Dermis blood vessel endothelial cell (primary cell): ENCODE results near the gene COQ10B. TPM values are rescaled to one million over a fixed set of nuclear protein-coding genes. Genes with fewer than 3 reads are reported as not detected.
"Not testable (repeated sequence)": the region's sequence is repeated elsewhere in the genome, so short reads cannot be mapped to it uniquely, and the experiment has no call there.

Source experiments
- DNase-seq: peaks from one replicate; pipeline ENCODE4 v3.0.0; 2010
- total RNA-seq: library from RNA; depleted of rRNA; stranded (reverse); fragments of >200 nt; gene quantifications from 2 replicates; pipeline ENCODE4 v1.2.3, GENCODE V29; 2014

Gene COQ10B
- total RNA-seq: 20.2 and 36.4 TPM in 2 replicates

GRCh38 chr2:197453123-197453913 lies at the start of gene COQ10B:
Gene COQ10B, plus strand, starts transcription at chr2:197453552. Its CDS starts 9 bp downstream, at chr2:197453561.
- peak; percentile 100 for DNase-seq

GRCh38 chr2:197405582-197405981 lies 47.8 kb upstream of the COQ10B start:
- no peak for DNase-seq

GRCh38 chr2:197414039-197414438 lies 39.3 kb upstream of the COQ10B start:
- DNase-seq: no peak

GRCh38 chr2:197414515-197414914 lies 38.8 kb upstream of the COQ10B start:
- DNase-seq: no peak

GRCh38 chr2:197416268-197416667 lies 37.1 kb upstream of the COQ10B start:
- DNase-seq: no peak

- no peak for DNase-seq
These were observed 33.9 kb upstream of the COQ10B start for GRCh38 chr2:197419438-197419837.

- no peak for DNase-seq
These were observed 30.0 kb upstream of the COQ10B start for GRCh38 chr2:197423307-197423706.

- DNase-seq: no peak
These were observed 27.8 kb upstream of the COQ10B start for GRCh38 chr2:197425550-197425949.

- DNase-seq: no peak
These were observed 26.4 kb upstream of the COQ10B start for GRCh38 chr2:197426723-197427603.

GRCh38 chr2:197427986-197428385 lies 25.4 kb upstream of the COQ10B start:
- no peak for DNase-seq

- DNase-seq: no peak
These were observed 21.5 kb upstream of the COQ10B start for GRCh38 chr2:197431858-197432257.

GRCh38 chr2:197432527-197432926 lies 20.8 kb upstream of the COQ10B start:
- DNase-seq: not testable (repeated sequence)

GRCh38 chr2:197433780-197434438 lies 19.4 kb upstream of the COQ10B start:
- peak; percentile 28 for DNase-seq

- DNase-seq: peak; percentile 98
These were observed 18.5 kb upstream of the COQ10B start, which contains the start of gene SF3B1 for GRCh38 chr2:197434541-197435513. Gene SF3B1, minus strand, starts transcription at chr2:197435028. Its CDS starts 29 bp downstream, at chr2:197434999.

GRCh38 chr2:197435598-197436420 lies 17.5 kb upstream of the COQ10B start:
- DNase-seq: no peak

GRCh38 chr2:197437380-197437779 lies 16.0 kb upstream of the COQ10B start:
- no peak for DNase-seq

- DNase-seq: peak; percentile 37
These were observed 10.5 kb upstream of the COQ10B start for GRCh38 chr2:197442857-197443256.

GRCh38 chr2:197445746-197446145 lies 7.6 kb upstream of the COQ10B start:
- DNase-seq: peak; percentile 32

- no peak for DNase-seq
These were observed 6.5 kb upstream of the COQ10B start for GRCh38 chr2:197446844-197447243.

- DNase-seq: no peak
These were observed 2.9 kb upstream of the COQ10B start for GRCh38 chr2:197450465-197450864.

GRCh38 chr2:197450935-197451358 lies 2.4 kb upstream of the COQ10B start:
- DNase-seq: not testable (repeated sequence)
